HG03097 (cell line): Measurements from ENCODE around the gene SAMD13.
A peak's percentile ranks its signal among the peaks of the same experiment; 100 is the strongest.
"Not testable (repeated sequence)": the region's sequence is repeated elsewhere in the genome, so short reads cannot be mapped to it uniquely, and the experiment has no call there.

Experiments used
- ATAC-seq: cut with Tn5 transposase; IDR thresholded peaks from one replicate; pipeline ENCODE4 v1.9.1; 2021; ENCODE audit not compliant: unreplicated experiment, low FRiP score

The SAMD13 gene

GRCh38 chr1:84282780-84283333 lies 18.7 kb upstream of the SAMD13 start:
- peak; percentile 67 for ATAC-seq

- no peak for ATAC-seq
These were observed 18.1 kb upstream of the SAMD13 start for GRCh38 chr1:84283381-84283780.

GRCh38 chr1:84286071-84286470 lies 15.4 kb upstream of the SAMD13 start:
- ATAC-seq, result no peak

- ATAC-seq, result not testable (repeated sequence)
These were observed 14.1 kb upstream of the SAMD13 start for GRCh38 chr1:84287389-84287788.

- ATAC-seq, result no peak
These were observed 12.2 kb upstream of the SAMD13 start for GRCh38 chr1:84289169-84289785.

GRCh38 chr1:84291882-84292655 lies 9.4 kb upstream of the SAMD13 start:
- no peak for ATAC-seq

- ATAC-seq, result no peak
These were observed 7.7 kb upstream of the SAMD13 start for GRCh38 chr1:84293766-84294165.

GRCh38 chr1:84294751-84295150 lies 6.8 kb upstream of the SAMD13 start:
- no peak for ATAC-seq

- no peak for ATAC-seq
These were observed 3.8 kb upstream of the SAMD13 start for GRCh38 chr1:84297546-84298244.

- ATAC-seq, result peak; percentile 60
These were observed 3.2 kb upstream of the SAMD13 start for GRCh38 chr1:84298328-84298683.

- ATAC-seq, result peak; percentile 33
These were observed 2.6 kb upstream of the SAMD13 start for GRCh38 chr1:84298684-84299535.

- ATAC-seq, result no peak
These were observed 1.9 kb upstream of the SAMD13 start for GRCh38 chr1:84299536-84300170.

GRCh38 chr1:84300501-84300900 lies 1.0 kb upstream of the SAMD13 start:
- no peak for ATAC-seq

- ATAC-seq, result no peak
These were observed 377 bp downstream of the SAMD13 start for GRCh38 chr1:84301785-84302385.

GRCh38 chr1:84303314-84303830 lies 1.9 kb downstream of the SAMD13 start:
- ATAC-seq, result no peak

GRCh38 chr1:84307398-84307797 lies 5.9 kb downstream of the SAMD13 start:
- ATAC-seq, result no peak

GRCh38 chr1:84311296-84311695 lies 9.8 kb downstream of the SAMD13 start:
- ATAC-seq, result no peak

- no peak for ATAC-seq
These were observed 18.2 kb downstream of the SAMD13 start for GRCh38 chr1:84319662-84320061.

GRCh38 chr1:84327830-84328229 lies 26.3 kb downstream of the SAMD13 start:
- ATAC-seq, result no peak
